GM19468 (cell line): ENCODE data around the gene KLHL26.
"Not testable (repeated sequence)": the region's sequence is repeated elsewhere in the genome, so short reads cannot be mapped to it uniquely, and the experiment has no call there.

Experiments used
- ATAC-seq: cut with Tn5 transposase; IDR thresholded peaks from one replicate; pipeline ENCODE4 v1.9.1; 2021; ENCODE audit warnings: mild to moderate bottlenecking, moderate library complexity, moderate number of reproducible peaks; ENCODE audit not compliant: unreplicated experiment; ENCODE audit errors: extremely low read depth

KLHL26 gene

GRCh38 chr19:18676692-18677091 is 39.9 kb downstream of the KLHL26 start:
- no peak for ATAC-seq

GRCh38 chr19:18677156-18677555 is 40.3 kb downstream of the KLHL26 start:
- no peak for ATAC-seq

GRCh38 chr19:18680148-18680547 is 43.3 kb downstream of the KLHL26 start:
- ATAC-seq = not testable (repeated sequence)

- no peak for ATAC-seq
Measured at GRCh38 chr19:18682807-18683108, 45.9 kb downstream of the KLHL26 start.

GRCh38 chr19:18683109-18683957 is 46.5 kb downstream of the KLHL26 start, which contains the start of gene CRTC1:
CRTC1 (plus strand) TSS chr19:18683680; CDS start chr19:18683703, 23 bp downstream.
- ATAC-seq = peak; percentile 42

- no peak for ATAC-seq
Measured at GRCh38 chr19:18683958-18684641, 47.3 kb downstream of the KLHL26 start.

GRCh38 chr19:18684642-18684993 is 47.8 kb downstream of the KLHL26 start:
- ATAC-seq = no peak

- ATAC-seq = no peak
Measured at GRCh38 chr19:18685597-18686190, 48.9 kb downstream of the KLHL26 start.

- ATAC-seq = no peak
Measured at GRCh38 chr19:18687740-18688465, 51.1 kb downstream of the KLHL26 start.

- no peak for ATAC-seq
Measured at GRCh38 chr19:18696023-18696422, 59.2 kb downstream of the KLHL26 start.

GRCh38 chr19:18697680-18698079 is 60.9 kb downstream of the KLHL26 start:
- ATAC-seq = no peak

- ATAC-seq = no peak
Measured at GRCh38 chr19:18698321-18699167, 61.7 kb downstream of the KLHL26 start.

GRCh38 chr19:18699403-18700054 is 62.7 kb downstream of the KLHL26 start:
- ATAC-seq = no peak

- peak; percentile 70 for ATAC-seq
Measured at GRCh38 chr19:18700501-18701249, 63.8 kb downstream of the KLHL26 start.

- no peak for ATAC-seq
Measured at GRCh38 chr19:18701250-18701608, 64.4 kb downstream of the KLHL26 start.

GRCh38 chr19:18704054-18704453 is 67.2 kb downstream of the KLHL26 start:
- ATAC-seq = no peak

- no peak for ATAC-seq
Measured at GRCh38 chr19:18704971-18705370, 68.1 kb downstream of the KLHL26 start.

GRCh38 chr19:18708452-18709231 is 71.8 kb downstream of the KLHL26 start:
- no peak for ATAC-seq
